GM21360 (cell line): ENCODE results near the gene MED31.
"Not testable (repeated sequence)": the region's sequence is repeated elsewhere in the genome, so short reads cannot be mapped to it uniquely, and the experiment has no call there.

Experiments
- ATAC-seq: cut with Tn5 transposase; IDR thresholded peaks from one replicate; pipeline ENCODE4 v1.9.1; 2021; ENCODE audit warnings: mild to moderate bottlenecking, moderate library complexity; ENCODE audit not compliant: unreplicated experiment

Gene MED31

DNA sequence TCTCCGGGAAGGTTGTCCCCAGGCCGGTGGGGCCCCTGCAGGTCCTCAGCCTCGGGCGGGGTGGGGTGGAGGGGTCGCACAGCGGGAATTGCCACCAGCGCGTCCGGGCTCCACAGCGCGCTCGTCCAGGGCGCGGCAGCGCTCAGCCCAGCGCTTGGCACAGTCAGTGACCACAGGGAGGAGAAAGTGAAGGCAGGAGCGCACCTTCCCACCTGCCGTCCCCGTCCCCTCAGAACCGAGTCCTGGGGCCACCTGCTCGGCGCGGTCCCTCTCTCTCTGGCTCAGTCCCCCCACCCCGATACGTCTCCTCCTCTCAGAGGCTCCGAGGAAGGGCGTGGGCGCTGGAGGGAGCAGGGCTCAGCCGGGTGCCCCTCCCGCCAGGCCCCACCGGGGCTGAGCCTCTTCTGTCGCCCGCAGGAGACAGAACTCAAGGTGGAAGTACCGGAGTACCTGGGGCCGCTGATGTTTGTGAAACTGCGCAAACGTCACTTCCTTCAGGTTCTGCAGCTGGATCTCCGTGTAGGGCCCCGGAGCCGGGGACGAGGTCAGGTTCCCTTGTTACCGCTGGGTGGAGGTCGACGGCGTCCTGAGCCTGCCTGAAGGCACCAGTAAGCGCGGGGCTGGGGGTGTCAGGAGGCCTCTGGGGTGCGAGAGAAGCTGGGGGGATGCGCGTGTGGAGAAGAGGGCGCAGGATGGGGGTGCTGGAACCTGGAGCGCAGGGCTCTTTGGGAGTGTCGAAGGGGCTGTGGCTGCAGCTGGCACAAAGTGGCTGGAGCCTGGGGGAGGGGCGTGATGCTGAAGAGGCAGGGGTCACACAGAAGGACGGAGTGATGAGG lies 5.6 kb upstream of the MED31 start:
- not testable (repeated sequence) for ATAC-seq

DNA sequence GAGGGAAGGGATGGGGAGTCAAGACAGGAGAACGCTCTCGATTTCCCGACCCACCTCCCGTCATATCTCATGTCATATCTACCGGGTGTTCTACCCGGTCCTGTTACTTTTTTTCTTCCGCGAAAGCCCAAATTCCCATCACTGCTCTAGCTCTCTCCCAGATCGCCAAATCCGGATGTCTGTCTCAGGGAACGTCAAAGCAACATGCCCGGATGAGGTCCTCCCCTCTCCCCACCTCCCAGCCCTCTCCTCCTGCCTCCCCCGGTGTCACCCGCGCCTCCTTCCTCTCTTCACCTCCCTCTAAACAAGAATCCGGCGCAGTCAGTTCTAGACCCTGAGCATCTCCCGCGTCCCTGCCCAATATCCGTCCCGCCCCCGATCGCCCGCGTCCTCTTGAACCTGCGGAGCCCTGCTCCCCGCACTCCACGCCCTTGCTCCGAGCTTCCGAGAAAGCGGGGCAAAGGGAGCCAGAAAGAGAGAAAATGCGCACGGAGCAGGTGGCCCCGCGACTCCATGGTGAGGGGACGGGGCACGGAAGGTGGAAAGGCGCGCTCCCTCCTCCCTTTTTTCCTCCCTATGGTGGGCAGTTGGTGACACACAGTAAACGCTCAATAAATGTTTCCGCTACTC lies 4.4 kb upstream of the MED31 start:
- not testable (repeated sequence) for ATAC-seq

DNA sequence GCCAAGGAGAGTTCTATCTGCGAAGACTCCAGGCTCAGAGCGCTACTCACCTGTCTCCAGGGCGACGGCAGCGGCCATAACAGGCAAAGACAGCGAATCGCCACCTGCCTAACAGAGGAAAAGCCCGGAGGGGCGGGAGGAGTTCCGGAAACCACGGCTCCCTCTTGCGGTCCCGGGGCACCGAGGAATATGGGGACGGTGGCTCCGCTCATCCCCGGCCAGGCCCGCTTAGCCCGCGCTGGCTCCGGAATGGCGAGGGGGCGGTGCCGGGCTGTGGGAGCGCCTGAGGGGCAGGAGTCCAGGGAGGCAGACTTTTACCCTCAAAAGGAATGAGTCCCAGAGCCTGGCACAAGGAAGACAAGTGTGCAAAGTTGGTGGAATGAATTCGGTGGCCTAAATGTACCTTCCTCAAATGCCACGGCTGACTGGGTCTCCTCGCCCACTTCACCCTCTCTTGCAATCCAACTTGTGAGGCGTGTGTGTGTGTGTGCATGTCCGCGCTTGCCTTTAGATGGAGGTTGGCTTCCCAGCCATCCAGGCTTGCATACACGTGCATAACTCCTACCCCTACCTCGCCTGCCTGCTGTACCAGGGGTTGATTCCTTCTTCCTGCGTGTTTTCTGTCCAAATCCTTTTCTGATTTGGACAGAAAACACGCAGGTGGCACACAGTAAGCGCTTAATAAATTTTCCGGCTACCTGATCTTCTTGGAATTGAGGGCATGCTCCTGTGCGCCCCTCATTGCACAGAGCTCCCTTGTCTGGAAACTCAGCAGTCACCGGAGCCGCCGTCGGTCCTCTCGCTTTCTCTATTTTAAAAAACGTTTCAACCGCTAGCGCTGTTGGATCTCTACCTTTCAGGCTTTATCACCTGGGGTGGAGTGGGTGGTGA lies 3.7 kb upstream of the MED31 start:
- no peak for ATAC-seq

DNA sequence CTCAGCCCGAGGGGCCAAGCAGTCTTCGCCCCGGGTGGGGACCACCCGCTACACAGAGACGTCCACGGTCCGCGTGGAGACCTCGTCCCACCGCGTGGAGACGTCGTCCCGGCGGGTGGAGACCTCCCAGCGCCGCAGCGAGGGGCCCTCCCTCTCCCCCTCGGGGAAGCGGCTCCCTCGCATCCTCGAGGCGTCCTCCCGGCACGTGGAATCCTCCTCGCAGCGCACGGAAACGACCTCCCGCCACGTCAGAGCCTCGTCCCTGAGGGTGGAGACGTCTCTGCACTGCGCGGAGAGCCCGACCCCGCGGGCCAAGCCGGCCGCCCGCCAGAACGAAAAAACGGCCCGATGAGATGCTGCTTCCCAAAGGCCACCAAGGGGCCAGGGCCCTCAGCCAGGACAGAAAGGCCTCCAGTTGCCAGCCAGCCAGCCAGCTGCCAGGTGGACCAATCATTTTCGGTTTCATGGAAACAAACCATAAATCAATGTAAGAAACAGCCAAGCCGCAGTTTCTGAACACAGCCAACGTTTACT lies 581 bp upstream of the MED31 start:
- ATAC-seq, result no peak

DNA sequence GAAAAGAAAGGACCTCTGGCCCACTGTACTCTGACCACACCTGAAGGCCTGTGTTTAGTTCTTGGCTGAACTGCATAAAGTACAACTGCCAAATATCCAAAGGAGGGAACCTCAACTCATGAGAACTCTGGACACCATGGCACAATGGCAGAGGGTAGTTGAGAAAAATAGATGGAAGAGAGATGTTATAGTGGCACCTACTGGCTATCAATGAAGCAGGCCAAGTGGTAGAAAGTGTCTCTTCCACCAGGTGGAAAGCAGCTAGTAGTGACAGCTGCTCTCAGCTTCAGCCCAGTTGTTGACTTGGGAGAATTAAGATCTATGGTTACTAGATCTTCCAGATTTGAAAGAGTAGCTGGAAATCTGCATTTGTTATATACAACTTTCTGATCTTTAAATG lies 3.2 kb downstream of the MED31 start:
- ATAC-seq, result no peak

DNA sequence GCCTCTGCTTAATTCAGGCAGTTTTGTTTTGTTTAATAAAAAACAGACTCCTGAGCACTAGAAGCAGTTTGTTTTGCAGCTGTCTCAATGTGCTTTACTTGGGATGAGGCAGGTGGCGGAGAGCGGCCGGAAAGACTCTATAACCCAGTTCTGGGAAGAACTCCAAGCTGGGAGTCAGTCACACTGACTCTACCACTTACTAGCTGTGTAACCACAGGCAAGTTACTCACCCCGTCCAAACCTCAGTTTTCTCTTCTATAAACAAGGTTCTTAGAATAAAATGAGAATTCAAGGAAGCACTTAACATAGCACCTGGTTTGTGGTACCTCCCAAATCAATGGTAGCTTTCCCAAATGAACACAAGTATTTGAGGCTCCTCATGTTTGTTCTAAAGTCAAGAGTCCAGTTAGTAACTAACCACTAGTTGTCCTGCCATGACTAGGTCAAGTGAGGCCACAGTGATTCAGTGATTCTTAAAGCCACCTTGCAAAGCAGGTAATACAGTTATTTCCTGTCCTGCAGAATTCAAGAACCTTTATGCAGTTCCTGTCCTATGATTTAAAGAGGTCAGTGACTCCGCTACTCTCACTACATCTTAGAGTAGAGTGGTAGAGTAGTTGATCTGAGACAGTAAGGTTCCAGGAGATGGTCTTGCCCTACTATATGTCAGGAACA lies 7.8 kb downstream of the MED31 start:
- no peak for ATAC-seq

GRCh38 chr17:6642592-6642991 lies 8.8 kb downstream of the MED31 start:
- ATAC-seq, result no peak

DNA sequence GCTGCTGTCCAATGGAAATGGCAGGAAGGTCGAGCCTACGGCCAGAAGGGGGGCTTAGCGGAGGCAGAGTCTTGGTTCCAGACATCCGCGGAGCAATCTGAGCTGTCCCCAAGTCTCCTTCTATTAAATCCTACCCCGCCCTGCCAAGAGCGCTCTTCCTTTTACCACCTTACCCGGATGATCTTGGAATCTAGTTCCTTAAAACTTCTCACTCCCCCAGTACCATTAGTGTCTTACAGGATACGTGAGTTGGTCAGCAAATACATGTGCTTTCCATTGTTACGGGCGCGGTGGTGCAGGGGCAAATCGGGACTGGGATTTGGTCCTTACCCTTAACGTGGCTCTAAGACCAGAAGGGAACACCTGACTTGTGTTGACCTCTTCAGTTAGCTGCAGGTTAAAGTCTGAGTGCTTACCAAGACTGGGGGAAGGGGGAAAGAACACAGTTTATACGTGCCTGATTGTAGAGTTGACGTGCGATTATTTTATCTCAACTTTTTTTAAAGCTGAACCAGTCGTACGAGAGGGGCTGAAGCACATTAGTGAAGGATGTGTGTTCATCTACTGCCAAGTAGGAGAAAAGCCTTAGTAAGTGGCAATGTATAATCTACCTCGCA lies 10.1 kb downstream of the MED31 start:
- ATAC-seq, result no peak

- ATAC-seq, result peak; percentile 80
These were observed 10.7 kb downstream of the MED31 start, which contains the start of the genes KIAA0753 and TXNDC17 for GRCh38 chr17:6640536-6641246. KIAA0753 (minus strand) TSS chr17:6640711; CDS start chr17:6635103, 5,608 bp downstream. TXNDC17 (plus strand) TSS chr17:6641060; CDS start chr17:6641083, 23 bp downstream.

DNA sequence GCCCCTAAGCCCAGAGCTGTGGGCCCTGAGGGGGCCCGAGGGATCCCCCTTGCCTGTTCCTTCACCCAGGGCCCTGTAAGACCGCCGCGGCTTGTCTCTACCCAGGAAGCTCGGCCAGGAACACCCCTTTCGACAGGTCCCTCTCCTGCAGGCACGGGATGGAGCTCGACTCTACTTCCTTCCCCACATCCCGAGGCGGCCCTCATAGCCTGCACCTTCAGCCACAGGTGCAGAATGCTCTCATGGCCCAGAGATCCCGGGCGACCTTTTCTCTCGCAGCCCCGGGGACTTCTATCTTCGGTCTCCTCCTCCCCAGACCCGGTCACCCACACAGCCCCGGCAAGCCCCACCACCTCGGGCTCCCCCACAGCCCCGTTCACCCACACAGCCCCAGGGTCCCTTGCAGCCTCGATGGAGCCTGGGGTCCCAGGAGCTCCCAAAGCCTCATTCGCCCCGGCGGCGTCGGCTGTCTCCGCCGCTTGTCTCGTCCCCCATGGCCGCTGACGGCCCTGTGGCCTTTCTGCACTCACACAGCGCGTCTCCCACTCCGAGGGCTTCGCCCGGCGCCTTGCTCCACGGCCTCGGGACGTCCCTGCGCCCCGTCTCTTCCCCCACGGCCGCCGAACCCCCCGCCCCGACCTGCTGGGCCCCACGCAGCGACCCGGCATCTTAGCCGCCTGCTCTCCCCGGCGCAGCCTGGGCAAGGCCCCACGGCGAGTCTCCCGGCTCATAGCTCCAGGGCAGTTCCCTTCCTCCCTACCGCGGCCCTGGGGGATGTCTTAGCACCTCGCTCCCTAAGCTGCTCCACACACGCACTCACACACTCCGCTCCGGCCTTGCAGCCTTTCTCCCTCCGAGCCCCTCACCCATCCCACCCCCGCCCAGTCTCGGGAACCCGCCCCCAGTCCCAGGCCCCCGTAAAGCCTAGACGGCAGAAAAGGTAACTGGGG lies 11.5 kb downstream of the MED31 start:
- no peak for ATAC-seq

DNA sequence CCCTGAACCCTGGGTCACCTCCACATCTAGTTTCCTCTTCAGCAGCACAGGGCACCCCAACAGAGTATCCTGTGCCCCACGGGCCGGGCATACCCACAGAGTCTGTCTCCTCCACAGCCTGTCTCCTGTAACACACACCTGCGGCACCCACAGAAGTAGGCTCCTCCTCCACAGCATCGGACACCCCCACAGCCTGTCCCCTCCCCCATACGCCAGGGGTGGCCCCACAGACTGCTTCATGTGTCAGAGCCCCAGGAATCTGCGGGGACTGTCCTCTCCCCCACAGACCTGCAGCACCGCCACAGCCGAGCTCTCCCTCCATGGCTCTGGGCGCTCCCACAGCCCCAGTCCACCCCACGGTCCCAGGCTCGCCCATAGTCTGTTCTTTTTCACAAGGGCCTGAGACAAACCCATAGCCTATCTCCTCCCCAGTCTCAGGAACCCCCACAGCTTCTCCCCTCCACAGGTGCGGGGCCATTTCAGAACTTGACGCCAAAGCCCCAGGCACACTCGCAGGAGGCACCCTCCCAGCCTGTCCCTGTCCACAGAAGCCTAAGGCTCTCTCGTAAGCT lies 12.3 kb downstream of the MED31 start:
- no peak for ATAC-seq

- no peak for ATAC-seq
These were observed 13.1 kb downstream of the MED31 start for GRCh38 chr17:6638046-6638908.

DNA sequence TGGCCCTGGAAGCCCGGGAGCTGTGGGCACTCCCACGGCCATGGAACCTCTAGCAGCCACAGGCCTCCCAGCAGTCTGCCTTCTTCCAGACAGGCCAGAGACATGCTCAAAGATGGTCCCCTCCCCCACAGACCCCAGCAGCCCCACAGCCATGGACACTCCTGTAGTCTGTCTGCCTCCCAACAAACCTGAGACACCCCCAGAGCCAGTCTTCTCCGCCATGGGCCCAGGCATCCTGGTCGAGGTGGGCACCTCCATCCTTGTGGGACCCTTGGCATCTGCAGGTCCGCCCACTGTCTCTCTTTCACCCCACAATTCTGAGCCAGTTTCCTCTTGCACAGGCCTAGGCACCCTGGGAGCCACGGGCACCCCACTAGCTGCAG lies 14.0 kb downstream of the MED31 start:
- ATAC-seq, result no peak

DNA sequence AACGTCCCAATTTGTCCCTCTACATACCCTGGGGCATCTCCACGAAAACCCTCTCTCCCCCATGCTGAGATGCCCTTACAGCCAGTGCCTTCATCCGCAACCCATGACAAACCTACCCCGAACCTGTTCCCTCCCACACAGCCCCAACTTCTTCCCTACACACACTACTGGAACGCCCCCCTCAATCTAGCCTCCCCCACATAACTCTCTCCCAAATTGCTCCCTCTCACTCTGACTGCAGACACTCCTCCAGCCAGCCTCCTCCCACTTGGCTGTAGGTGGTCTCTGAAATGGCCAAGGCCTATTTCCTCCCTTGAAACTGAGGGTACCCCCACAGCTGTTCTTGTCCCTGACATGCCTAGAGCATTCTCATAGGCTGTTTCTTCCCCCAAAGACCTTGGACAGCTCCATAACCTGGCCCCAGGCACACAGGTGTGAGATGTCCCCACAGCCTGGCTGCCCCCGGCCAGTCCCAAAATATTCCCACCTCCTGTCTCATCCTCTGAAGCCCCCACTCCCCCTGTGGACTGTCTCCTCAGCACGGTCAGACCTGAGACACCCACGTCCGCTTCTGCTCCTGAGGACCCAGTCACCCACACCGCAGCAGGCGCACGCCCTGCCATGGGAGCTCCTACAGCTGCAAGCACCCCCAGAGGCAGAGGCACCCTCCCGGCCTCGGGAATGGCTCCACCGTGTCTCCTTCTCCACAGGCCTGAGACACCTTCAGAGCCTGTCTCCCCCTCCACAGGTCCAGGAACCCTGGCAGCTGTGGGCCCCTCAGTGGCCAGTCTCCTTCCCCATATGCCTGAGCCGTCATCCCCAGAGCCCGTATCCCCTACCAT lies 14.6 kb downstream of the MED31 start:
- ATAC-seq, result no peak

GRCh38 chr17:6636105-6636504 lies 15.3 kb downstream of the MED31 start:
- ATAC-seq, result no peak

DNA sequence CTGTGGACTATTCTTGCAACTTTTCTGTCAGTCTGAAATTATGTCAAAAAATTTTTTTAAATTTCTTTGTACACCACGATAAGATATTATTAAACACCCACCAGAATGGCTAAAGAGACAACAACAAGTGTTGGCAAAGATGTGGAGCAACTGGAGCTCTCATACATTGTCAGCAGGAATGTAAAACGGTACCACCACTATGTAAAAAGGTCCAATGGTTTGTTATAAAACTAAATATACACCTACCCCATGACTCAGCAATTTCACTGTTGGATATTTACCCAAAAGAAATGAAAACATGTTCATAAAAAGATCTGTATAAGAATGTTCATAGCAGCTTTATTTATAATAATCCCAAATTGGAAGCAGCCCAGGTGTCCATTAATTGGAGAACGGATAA lies 18.1 kb downstream of the MED31 start:
- ATAC-seq, result no peak
